Adrenal gland (tissue), 12 donors: Measurements from ENCODE around the gene DNM1L. TPM values are rescaled to one million over a fixed set of nuclear protein-coding genes. Genes with fewer than 3 reads are reported as not detected.

ENCODE experiments used
- DNase-seq, 7 donors: peaks; one replicate each; pipeline ENCODE4 v3.0.0-alpha.2; 2019 to 2020
- H3K27ac ChIP-seq, 5 donors: fragments of 200-600 bp; sonication (generic) in 4 of 5; 1 replicate in 3 of 5; 2 replicates in 2 of 5; pipeline versions ENCODE4 v1.5.1 to v1.8.0; 2016 to 2020; ENCODE audit warnings: mild to moderate bottlenecking in 1 of 5
- H3K27me3 ChIP-seq: fragments of 200-600 bp; 2 replicates; pipeline ENCODE4 v1.8.0; 2021
- H3K36me3 ChIP-seq, 2 donors: fragments of 200-600 bp; replicated peaks in 1 of 2; 1 replicate in 1 of 2; 2 replicates in 1 of 2; pipeline versions ENCODE4 v1.5.1 to v1.8.0; 2018 to 2022
- H3K4me1 ChIP-seq, 2 donors: fragments of 200-600 bp; replicated peaks in 1 of 2; 1 replicate in 1 of 2; 2 replicates in 1 of 2; pipeline versions ENCODE4 v1.5.1 to v1.8.0; 2018 to 2021
- H3K4me3 ChIP-seq, 4 donors: fragments of 200-600 bp; sonication (generic) in 3 of 4; one replicate each; pipeline ENCODE4 v1.5.1; 2016 to 2018
- H3K9me3 ChIP-seq, 3 donors: fragments of 200-600 bp; sonication (generic) in 1 of 3; replicated peaks in 1 of 3; 1 replicate in 2 of 3; 2 replicates in 1 of 3; pipeline versions ENCODE4 v1.5.1 to v1.8.0; 2016 to 2021
- POLR2A ChIP-seq, 2 donors: fragments of 450-650 bp; IDR thresholded peaks; one replicate each; pipeline ENCODE4 v1.6.1; 2017; ENCODE audit warnings: antibody characterized with exemption in 2 of 2, mild to moderate bottlenecking in 2 of 2, moderate library complexity in 1 of 2
- WGBS, 4 donors: extraction: QIAGEN DNeasy Blood & Tissue Kit in 2 of 4; methylation state at CpG; one replicate each; pipeline versions ENCODE4 v1.1.5 to v1.1.7; 2013 to 2017; 5-methylcytosine and 5-hydroxymethylcytosine counted together
- intact Hi-C, 2 donors: fragments of 100-400 bp; cut with DNase I; formaldehyde crosslinking; loops; one replicate each; pipeline versions ENCODE4 v1.14.1 to v1.15.0; 2022 to 2023
- polyA plus RNA-seq, 3 donors: library from polyadenylated mRNA; stranded (reverse); fragments of 200-250 nt in 2 of 3; fragments of 350-450 nt in 1 of 3; fragmentation: Illumina TruSeq in 1 of 3; extraction: RNeasy Lipid Tissue Mini Kit (QIAGEN cat#74804) in 1 of 3; gene quantifications; one replicate each; pipeline ENCODE4 v1.2.3, GENCODE V29; 2013 to 2014
- total RNA-seq, 9 donors: library from RNA; depleted of rRNA in 4 of 9; stranded (reverse); fragments of >200 nt in 4 of 9; fragments of 120-200 nt in 1 of 9; fragmentation: NEBNext Ultra II Directional in 1 of 9; extraction: Animal tissue kit (Norgen Biotek cat#: 25700) in 1 of 9; gene quantifications; one replicate each; pipeline versions ENCODE4 v1.1.0 to v1.2.4, GENCODE V29; 2013 to 2023
- TF ChIP-seq, protein P1 (sequence below), 6 experiments: fragments of 450-650 bp in 4 of 6; fragments of 200-600 bp in 2 of 6; sonication (generic) in 1 of 6; IDR thresholded peaks; 1 replicate in 5 of 6; 2 replicates in 1 of 6; pipeline versions ENCODE4 v1.5.1 to v1.8.0; 2016 to 2021; ENCODE audit warnings: antibody characterized with exemption in 6 of 6, mild to moderate bottlenecking in 2 of 6, moderate library complexity in 1 of 6
- donor health status: healthy with polysubstance abuse.
- donor health status: Bipolar disorder and iron deficiency.
- donor health status: DM: yes; HTN: yes; CAD: no.
- donor health status: DM: no; HTN: no; CAD: no.
- donor health status: DM: no; HTN: no; CAD: no.
- donor health status: DM: yes; HTN: yes; CAD: no.

Gene DNM1L
- total and polyA plus RNA-seq, 12 donors = 25.3 to 78.1 (median 42.7) TPM

DNA sequence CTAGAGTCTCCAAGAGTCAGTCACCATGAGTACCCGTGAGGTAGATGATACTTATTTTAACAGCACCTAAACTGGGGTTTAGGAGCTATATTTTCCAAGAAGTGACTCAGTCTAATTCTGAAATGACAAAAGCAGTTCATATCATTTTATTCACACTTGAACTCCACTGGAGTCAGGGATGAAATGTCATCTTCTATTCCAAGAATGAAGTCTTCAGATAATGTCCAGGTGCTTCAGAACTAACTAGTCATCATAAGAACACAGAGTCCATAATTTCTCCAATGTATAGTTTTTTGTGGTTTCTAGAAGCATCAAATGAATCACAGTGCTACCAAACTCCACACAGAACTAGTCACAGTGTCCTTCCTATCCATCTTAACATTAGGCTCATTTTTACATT is 13.3 kb downstream of the DNM1L start:
- Histone ChIP-seq H3K27me3 (no peaks in the 10 kb centered on the region), H3K27ac (no peak overlapping the region), H3K9me3 (no peaks in the 10 kb centered on the region), H3K36me3 (no peaks in the 10 kb centered on the region), H3K4me3 (no peak overlapping the region), H3K4me1 (no peaks in the 10 kb centered on the region)
- DNase-seq = no peak
- intact Hi-C loops = no loop called here
- WGBS, 4 donors = 74 to 94% (median 87%) methylated on average over 1 of the region's 1 CpG
- no peak for TF ChIP-seq POLR2A (IDR thresholded peaks at IDR 0.05)
- TF ChIP-seq, protein P1, sequence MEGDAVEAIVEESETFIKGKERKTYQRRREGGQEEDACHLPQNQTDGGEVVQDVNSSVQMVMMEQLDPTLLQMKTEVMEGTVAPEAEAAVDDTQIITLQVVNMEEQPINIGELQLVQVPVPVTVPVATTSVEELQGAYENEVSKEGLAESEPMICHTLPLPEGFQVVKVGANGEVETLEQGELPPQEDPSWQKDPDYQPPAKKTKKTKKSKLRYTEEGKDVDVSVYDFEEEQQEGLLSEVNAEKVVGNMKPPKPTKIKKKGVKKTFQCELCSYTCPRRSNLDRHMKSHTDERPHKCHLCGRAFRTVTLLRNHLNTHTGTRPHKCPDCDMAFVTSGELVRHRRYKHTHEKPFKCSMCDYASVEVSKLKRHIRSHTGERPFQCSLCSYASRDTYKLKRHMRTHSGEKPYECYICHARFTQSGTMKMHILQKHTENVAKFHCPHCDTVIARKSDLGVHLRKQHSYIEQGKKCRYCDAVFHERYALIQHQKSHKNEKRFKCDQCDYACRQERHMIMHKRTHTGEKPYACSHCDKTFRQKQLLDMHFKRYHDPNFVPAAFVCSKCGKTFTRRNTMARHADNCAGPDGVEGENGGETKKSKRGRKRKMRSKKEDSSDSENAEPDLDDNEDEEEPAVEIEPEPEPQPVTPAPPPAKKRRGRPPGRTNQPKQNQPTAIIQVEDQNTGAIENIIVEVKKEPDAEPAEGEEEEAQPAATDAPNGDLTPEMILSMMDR (IDR thresholded peaks at IDR 0.05) = no peak

- 87 to 100% (median 94%) methylated on average over 1 of the region's 1 CpG for WGBS, 4 donors
- H3K27ac ChIP-seq = no peak overlapping the region
- no peaks in the 10 kb centered on the region for H3K36me3 ChIP-seq
- intact Hi-C loops = no loop called here
- no peak for DNase-seq
- no peaks in the 10 kb centered on the region for H3K27me3 ChIP-seq
- no peaks in the 10 kb centered on the region for H3K9me3 ChIP-seq
- no peak for TF ChIP-seq POLR2A (IDR thresholded peaks at IDR 0.05)
- TF ChIP-seq, protein P1 (IDR thresholded peaks at IDR 0.05) = no peak
- H3K4me3 ChIP-seq = no peak overlapping the region
- no peaks in the 10 kb centered on the region for H3K4me1 ChIP-seq
These were observed 13.9 kb downstream of the DNM1L start for GRCh38 chr12:32693036-32693435.

- Histone ChIP-seq H3K27me3 (no peaks in the 10 kb centered on the region), H3K4me1 (peaks cover 0 to 4% of the 10 kb centered on the region in 2 donors), H3K9me3 (no peaks in the 10 kb centered on the region), H3K36me3 (no peaks in the 10 kb centered on the region), H3K4me3 (no peak overlapping the region), H3K27ac (no peak overlapping the region)
- intact Hi-C loops = no loop called here
- no peak for DNase-seq
- 95 to 99% (median 97%) methylated on average over 3 of the region's 3 CpGs for WGBS, 4 donors
- TF ChIP-seq, protein P1 (IDR thresholded peaks at IDR 0.05) = no peak
- TF ChIP-seq POLR2A (IDR thresholded peaks at IDR 0.05) = no peak
These were observed 16.7 kb downstream of the DNM1L start for GRCh38 chr12:32695787-32696186.

- H3K27me3 ChIP-seq = no peaks in the 10 kb centered on the region
- no peak for TF ChIP-seq POLR2A (IDR thresholded peaks at IDR 0.05)
- TF ChIP-seq, protein P1 (IDR thresholded peaks at IDR 0.05) = no peak
- H3K9me3 ChIP-seq = no peaks in the 10 kb centered on the region
- 79 to 95% (median 85%) methylated on average over 1 of the region's 1 CpG for WGBS, 4 donors
- H3K27ac ChIP-seq = no peak overlapping the region
- H3K4me1 ChIP-seq = peaks cover 0 to 4% of the 10 kb centered on the region in 2 donors
- no peaks in the 10 kb centered on the region for H3K36me3 ChIP-seq
- no peak for DNase-seq
- H3K4me3 ChIP-seq = no peak overlapping the region
- intact Hi-C loops = no loop called here
These were observed 18.3 kb downstream of the DNM1L start for GRCh38 chr12:32697445-32697844.
